H4 (cell line): ENCODE data around the gene XRCC4. TPM values are rescaled to one million over a fixed set of nuclear protein-coding genes. Genes with fewer than 3 reads are reported as not detected.
"Not testable (repeated sequence)": the region's sequence is repeated elsewhere in the genome, so short reads cannot be mapped to it uniquely, and the experiment has no call there.

Experiments
- DNase-seq: peaks from one replicate; pipeline ENCODE4 v3.0.0-alpha.2; 2015; ENCODE audit warnings: low spot score
- total RNA-seq: library from RNA; depleted of rRNA; stranded (reverse); fragments of >200 nt; shearing (Covaris generic); gene quantifications from 2 replicates; pipeline ENCODE4 v1.2.3, GENCODE V29; 2014; rRNA removed

XRCC4 gene
- 21.5 and 22.9 TPM in 2 replicates for total RNA-seq

DNA sequence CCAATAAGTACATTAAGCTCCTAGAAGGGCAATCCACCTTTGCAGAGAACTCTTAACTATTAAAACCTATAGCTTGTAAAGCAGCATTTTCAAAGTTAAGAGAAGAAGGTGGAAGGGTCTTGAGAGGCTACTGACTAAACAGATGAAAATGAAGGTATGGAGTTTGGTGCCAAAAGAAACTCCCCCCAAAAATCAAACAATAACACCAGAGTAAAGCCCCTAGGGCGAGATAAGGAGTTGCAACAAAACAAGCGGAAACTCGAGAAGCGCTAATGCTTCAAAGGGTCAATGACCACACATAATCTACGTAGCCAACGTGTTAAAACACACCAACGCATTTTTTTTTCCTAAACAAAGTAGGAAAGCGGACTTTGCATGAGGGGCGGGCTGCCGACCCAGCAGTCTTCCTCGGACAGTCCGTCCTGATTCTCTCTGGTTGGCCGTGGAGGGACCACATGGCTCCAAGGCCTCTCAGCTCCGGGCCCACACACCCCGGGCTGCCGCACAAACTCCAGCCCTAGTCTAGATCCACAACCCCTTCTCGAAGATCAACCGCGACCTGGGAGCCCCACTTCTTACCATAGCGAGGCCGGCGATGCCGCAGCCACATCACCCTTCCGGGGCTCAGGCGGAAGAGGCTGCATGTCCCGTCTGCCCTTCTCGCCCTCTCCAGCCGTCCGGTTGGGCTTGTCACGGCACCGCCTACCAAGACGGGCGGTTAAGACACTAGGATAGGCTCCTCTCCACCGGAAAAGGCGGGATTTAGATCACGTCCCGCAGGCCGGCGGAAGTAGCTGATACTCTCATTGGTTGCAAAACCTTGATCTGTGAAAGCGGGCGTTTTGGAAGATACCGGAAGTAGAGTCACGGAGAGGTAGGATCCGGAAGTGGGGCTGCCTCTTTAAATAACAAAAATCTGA is at the start of gene XRCC4, which contains the start of gene TMEM167A:
Gene XRCC4, plus strand, starts transcription at position 806 of the 920 bp plus-strand sequence. CDS start 27,373 bp downstream, outside the sequence.
Gene TMEM167A, minus strand, starts transcription at position 653 of the 920 bp plus-strand sequence. Its CDS starts 71 bp downstream, at position 582.
- DNase-seq: peak; percentile 99

DNA sequence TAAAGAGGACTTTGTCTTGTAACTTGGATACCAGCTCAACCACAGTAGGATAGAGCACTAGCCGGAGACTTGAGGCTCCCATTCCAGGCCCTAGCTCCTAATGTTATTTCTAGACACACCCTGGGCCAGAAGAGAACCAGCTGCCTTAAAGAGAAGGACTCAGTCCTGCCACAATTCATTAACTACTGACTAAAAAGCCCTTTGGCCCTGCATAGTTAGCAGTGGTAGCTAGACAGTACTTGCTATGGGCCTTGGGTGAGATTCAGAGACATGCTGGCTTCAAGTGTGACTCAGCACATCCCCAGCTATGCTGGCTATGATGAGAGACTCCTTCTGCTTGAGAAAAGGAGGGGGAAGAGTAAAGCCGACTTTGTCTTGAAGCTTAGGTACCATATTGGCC is 47.4 kb upstream of the XRCC4 start:
- DNase-seq: no peak

DNA sequence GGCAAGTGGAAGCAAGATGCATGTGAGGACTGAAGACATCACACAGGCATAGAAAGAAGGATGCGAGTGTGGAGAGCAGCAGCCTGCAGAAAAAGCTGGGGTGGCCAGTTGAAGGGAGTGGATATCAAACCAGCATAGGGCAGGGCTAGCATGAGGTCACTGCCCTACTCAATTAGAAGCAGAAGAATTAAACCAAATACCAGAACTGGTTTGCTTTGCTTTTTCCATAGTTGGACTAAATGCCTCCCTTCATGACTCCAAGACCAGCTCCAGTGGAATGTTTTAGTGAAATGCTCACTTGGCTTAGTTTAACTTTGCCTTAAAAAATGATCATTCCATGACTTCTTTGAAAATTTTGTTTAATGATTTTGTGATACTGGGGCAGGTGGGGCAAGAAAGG is 46.0 kb upstream of the XRCC4 start:
- no peak for DNase-seq

DNA sequence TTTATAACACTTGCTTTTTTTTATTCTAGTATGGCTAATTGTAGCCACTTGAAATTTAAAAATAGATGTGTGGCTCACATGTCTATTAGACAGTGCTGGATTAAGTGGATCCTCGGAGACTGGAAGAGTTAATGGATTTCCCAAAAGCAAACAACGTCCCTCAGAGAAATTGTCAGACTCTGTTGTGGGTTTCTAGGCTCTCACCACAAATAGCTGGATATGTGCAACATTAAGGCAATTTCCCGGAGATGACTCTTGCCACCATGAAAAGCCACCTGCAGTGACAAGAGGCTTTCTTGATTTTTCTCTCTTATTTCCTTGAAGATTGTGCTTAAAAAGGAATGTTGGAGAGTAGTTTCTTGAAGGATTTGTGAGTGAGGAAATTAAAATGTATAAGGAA is 43.3 kb upstream of the XRCC4 start:
- no peak for DNase-seq

DNA sequence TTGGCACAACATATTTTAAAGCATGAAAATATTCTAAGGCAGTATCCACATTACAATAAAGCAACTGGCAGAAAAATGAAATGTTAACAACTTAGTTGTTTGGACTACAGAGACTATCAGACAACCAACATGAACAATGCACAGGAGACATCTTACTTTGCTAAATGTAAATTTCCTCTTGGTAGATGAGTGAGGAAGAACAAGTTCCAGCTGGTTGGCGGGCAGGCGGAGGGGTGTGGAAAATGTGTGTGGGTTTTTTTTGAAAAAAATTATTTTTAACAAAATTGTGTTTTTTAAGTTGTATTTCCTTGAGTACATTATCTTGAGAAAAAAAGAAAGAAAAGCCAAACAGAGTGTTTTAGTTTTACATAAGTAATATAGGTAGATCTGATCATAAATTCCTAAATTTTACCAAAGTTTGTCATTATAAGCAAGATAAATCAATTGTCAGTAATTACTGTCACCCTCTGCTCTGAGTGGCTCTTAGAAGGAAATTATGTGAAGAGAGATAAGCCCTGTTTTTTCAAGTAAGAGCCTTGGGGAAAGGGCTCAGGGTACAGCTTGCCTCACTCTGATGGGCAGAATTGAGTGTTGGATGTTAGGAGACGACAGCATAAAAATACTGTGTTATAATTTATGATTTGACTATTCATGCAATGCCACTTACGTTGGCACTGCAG is 42.7 kb upstream of the XRCC4 start:
- no peak for DNase-seq

DNA sequence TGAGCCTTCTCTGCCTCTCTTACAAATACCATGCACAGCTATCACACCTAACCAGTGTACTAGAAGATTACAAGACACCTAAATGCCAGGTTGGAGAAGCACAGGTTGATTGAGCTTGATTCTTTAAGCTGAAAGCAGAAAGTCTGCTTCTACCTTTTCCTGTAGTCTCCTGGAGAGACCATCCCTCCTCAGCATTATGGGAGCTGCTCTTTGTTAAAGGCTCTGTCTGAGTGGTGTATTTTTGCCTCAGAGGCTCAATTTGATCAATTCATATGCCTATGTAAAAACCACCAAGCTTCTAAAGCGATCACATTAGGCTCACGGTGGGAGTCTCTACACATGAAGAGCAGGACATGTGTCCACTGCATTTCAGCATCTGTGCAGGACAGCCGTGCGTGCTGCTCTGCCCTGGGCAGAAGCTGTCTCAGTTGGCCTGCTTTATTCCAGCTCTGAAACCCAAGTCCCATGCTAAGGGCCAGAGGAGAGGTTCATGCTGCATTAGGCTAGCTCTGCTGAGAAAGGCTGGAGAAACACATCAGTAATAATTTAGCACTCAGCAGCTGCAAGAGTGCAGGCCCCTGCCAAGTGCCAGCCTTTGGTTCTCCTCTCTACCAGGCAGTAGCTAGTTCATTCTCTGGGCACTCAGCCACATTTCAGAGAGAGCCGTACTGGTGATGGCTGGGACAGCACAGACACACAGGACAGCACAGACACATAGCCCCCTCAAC is 41.8 kb upstream of the XRCC4 start:
- peak; percentile 9 for DNase-seq

DNA sequence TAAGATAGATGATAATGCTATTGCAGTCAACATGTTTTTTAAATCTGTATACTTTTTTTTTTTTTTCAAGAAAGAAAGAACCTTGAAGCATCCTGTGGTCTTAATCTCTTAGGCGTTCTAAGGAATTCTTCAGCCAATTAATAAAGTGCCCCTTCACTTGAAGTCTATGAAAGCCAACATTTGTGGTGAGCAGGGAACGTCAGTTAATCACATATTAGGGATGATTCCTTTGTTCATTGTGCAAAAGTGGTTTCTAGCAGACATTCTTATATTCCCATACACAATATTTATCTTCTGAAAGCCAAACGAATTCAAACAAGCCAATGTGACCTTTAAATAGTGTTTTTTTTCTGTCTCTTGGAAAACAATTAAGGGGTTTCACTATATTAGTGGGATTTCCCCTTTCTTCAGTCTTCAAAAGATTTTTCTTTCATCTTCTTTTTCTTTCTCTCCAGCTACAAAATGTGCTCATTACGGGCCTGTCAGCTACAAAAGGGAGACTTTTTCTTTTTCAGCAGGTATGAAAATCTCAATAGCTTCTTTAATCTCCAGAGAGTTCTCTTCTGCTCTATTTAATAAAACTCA is 40.3 kb upstream of the XRCC4 start:
- no peak for DNase-seq

DNA sequence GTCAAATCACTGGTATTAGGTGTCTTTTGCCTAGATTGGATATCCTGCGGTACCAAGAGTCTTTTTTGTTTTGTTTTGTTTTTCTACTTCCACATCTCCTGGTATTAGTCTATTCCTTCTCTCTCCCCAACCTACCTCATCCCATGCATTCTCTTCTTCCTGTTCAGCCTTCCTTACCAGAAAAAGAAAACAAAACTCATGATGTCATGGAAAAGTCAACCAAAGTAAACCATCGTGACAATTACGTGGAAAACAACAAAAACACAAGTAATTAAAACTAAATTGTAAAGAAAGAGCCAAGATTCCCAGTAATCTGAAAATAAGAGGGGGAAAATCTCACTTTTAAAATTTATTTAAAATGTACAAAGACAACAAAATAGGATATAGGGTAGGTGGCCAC is 38.4 kb upstream of the XRCC4 start:
- no peak for DNase-seq

DNA sequence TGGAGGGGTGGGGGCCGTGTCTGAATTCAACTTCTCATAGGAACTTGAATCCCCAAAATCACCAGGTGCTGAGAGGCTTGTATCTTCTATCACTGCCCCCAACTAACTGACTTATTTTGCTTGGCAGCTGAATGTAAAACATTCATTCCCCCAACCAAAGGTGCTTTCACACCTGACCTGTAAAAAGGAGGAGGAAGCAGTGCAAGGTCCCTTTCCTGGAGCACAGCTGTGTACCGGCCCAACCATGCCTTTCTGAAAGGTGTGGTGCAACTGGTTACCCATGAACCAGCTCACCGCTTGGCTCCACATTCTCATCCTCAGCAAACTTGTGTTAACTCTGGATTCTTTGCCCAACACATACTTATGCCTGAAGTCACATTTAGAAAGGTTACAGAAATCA is 34.8 kb upstream of the XRCC4 start:
- no peak for DNase-seq

DNA sequence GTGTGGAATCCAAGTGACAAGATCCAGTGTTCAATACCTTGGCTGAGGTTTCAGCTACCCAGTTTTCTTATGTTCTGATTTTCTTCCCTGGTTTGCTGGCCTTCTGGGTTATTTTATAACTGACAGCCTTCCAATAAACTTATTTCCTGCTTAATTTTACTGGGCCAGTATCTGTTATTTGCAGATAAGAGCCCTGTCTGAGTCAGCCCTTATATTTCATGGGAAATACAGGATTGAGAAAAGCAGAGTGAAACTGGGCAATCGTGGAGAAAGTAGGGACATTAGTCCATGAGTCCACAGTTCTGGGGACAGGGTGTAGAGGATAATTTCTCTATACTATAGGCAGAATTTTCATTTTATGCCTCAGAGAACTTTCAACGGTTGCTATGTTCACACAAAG is 32.4 kb upstream of the XRCC4 start:
- DNase-seq: no peak

DNA sequence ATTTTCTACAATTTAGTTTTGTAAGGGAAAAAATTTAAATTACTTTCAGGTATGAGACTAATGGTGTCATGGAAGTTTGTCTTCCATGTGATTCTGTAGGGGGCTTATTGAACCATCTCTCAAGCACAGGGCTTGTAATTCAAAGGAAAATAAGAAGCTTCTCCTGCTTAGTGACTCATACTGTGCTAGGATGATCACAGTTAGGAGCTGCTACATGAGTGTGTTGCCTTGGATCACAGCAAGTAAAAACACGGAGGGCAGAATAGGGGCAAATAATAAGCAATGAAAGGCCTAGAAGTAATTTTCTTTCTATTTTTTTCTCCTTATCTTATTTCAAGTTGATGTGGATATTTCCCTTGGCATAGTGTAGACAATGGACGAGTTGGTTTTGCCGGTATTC is 29.1 kb upstream of the XRCC4 start:
- no peak for DNase-seq

DNA sequence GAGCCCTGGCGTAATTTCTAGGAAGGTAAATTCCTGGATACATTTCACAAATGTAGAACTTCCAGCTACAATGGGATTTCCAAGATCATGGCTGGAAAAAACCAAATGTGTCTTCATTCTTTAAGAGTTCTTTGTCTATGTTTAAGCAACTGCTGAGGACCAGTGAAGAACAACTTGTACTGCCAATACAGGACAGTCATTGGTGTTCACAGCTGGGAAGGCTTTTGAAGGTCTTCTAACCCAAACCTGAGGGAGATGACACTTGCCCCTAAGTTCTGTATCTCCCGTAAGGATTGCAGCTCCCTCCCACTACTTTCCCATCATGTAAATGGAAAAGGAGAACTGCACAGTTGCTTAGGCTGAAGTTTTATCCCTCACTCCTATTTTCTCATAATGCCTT is 28.5 kb upstream of the XRCC4 start:
- no peak for DNase-seq

DNA sequence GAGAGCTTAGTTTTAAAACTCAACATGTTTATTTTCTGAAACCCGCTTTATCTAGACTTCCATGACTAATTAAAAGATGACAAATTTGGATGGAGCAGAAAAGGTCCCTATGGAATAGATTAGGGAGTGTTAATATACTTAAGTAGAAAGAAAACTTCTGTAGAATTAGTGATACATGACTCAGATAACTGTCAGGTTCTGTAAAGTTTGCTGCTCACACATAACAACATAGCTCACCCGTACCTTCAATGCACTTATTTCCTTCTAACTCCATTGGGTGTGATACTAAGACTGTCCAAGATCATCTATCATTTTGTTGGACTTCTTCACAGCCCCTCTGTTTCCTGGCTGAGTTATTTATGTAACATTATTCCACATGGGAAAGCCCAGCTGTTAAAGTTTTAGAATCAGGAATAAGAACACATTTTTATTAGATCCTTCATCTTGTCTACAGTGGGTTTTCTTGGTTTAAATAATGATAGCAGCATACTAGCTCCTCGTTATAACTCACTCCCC is 27.9 kb upstream of the XRCC4 start:
- DNase-seq: no peak

DNA sequence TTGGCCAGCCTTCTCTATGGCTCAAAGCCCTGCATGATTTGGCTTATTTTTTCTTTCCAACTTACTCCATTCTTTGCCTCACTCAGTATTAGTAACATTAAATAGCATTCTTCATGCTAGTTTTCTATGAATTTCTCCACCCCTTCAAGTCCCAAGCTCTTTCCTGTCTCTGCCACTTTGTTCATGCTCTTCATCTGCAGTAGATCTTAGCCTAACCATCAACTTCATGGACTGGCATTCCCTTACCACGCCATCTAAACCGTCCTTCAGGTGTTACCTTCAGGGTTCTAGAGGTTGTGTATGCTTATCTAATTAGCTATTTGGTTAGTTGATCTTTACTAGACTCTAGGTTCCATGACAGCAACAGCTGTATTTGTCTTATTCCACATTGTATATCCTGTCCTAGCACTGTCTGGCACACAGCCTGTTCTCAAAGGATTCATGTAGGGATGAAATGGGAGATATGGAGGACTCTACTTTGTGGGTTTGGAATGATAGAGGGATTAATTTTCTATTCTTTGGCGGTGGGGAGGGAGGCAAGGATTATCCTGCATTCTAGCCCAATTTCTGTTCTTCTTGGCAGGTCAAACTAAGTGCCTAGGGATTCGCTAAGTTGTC is 26.5 kb upstream of the XRCC4 start:
- DNase-seq: no peak

DNA sequence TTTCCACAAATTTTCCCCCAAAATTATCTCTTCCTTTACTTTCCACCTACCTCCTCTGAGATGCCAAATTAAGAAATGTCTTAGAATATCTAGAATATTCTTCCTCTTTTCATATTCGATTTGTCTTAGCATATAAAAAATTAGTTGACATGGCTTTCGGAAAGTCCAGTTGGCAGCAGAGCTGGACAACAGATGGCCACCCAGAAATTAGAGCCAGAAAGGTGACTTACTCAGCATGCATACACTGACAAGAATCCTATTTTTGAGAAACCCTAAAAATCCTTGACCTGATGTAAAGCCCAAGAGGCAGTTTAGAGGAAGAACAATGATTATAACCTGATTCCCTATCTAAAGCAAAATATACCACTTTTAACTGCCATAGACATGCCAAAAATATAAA is 22.2 kb upstream of the XRCC4 start:
- no peak for DNase-seq

DNA sequence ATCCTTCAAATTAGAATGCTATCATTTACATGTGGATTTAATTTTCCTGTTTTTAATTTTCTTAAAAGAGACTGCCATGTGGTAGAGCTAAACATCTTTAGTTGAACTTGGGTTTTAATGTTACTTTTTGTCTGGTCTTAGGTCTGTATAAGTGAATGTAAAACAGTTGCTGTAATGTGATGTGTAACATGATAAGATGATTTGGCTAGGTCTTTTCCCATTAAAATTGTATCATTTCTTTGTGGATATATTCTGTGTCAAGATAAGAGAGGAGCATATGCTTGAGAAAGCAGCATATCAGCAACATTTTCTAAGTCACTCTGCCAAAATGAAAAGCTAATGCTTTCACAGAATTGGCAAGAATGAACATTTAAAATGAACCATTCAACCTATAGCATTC is 18.6 kb upstream of the XRCC4 start:
- DNase-seq: no peak

DNA sequence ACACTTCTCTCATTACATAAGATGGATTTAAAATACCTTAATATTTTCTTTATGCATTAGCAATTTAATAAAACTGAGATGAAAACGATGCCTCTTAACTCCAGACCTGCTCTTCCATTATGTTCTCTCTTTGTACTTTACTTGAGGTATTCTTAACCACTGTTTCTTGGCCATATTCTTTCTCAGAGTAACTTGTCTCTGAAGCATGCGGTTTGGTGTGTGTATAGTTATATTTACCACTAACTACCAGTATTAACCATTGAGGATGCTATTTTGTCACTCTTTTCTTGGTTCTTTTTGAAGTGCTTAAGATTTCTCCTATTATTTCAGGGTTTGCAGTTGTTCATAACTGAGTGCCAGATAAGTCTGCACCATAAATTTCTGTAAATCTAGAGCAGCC is 18.0 kb upstream of the XRCC4 start:
- no peak for DNase-seq

DNA sequence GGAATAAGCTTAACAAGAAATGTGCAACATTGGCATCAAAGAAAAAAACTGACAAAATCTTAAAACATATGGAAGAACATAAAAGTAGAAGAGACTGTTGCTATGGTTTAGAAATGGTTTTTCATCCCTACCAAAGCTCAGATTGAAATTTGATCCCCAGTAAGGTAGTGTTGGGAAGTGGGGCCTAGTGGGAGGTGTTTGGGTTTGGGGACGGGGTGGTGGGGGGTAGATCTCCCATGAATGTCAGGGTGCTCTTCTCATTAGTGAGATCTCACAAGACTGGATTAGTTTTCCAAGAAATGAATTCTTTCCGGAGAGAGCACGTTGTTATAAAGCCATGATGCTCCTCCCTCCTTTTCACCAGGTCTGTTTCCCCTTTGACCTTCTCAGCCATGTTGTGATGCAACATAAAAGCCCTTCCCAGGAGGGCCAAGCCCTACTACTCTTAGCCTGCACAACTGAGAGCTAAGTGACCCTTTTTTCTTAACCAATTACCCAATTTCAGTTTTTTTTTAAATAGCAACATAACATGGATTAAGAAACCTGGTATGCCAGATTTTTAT is 10.7 kb upstream of the XRCC4 start:
- DNase-seq: no peak

DNA sequence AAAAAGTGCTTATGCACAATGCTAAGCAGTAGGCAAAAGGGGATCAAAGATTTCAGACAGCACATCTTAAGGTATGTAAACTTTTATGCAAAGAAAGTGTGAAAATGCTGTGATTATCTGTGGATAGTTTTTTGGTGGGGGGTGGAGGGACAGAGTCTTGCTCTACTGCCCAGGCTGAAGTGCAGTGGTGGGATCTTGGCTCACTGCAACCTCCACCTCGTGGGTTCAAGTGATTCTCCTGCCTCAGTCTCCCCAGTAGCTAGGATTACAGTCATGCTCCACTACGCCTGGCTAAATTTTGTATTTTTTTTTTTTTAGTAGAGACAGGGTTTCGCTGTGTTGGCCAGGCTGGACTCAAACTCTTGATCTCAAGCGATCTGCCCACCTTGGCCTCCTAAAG is 10.0 kb upstream of the XRCC4 start:
- not testable (repeated sequence) for DNase-seq

DNA sequence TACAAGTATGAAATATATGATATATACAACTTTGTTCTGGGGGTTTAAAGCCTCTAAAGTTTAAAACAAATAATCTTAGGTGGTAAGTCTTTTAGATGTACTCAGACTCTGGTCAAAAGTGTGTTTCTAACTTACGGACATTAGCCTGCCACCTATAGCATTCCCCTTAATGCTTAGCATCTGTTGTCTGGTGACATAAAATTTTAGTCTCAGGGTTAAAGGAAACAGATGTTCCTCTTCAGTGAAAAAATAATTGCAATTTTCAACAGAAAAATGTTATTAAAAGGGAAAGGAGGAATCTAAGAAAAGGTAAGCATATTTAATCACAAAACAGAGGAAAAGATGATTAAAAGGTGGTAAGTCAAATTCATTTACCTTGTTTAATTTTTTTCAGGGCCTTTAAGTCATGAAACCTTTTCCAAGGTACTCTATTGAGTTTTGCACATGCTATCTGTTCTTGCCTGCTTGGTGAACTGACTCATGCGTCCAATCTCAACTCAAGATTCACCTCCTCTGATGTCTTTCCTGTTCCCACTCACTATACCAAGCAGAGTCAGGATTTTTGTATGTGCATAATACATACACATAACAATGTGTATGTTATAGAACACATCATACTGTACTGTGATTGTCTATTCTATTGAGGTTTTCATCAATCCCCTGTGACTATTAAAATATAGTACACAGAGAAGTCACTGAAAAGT is 8.1 kb upstream of the XRCC4 start:
- no peak for DNase-seq
